K562 (cell line): ENCODE data around the gene IL27RA. TPM values are rescaled to one million over a fixed set of nuclear protein-coding genes. Genes with fewer than 3 reads are reported as not detected.

ENCODE experiments used
- ATAC-seq: fragments of 200-7000 bp; cut with Tn5 transposase; 3 replicates; pipeline ENCODE4 v1.9.1; 2020; ENCODE audit warnings: moderate library complexity
- BruUV-seq: library from RNA; stranded (reverse); fragments of 400-500 nt; replicated peaks from 2 replicates; lab custom pipeline; 2021; lab: Mats Ljungman, UMichigan
- CTCF ChIA-PET: fragments of 300-600 bp; formaldehyde crosslinking; extraction: SDS; loops from one replicate; lab custom pipeline; 2021; ENCODE audit warnings: low intra/inter-chr PET ratio; lab: Yijun Ruan, JAX
- POLR2A ChIA-PET: fragments of 300-600, 350-650 bp; sonication (Branson Sonifier 250); formaldehyde crosslinking; extraction: SDS; loops from one replicate; lab custom pipeline; 2021; ENCODE audit warnings: antibody characterized with exemption, inconsistent platforms; lab: Yijun Ruan, JAX
- DNase-seq, 4 experiments: peaks; one replicate each; pipeline versions ENCODE4 v3.0.0 to v3.0.0-alpha.2; 2011 to 2018; ENCODE audit warnings: low spot score in 3 of 4, mixed read lengths in 3 of 4; ENCODE audit errors: extremely low read depth in 1 of 4
- FAIRE-seq: peaks from 2 replicates; lab custom pipeline; 2011; peaks lifted over from hg19 to GRCh38; lab: Jason Lieb, UNC
- H2AFZ ChIP-seq: 2 replicates; pipeline ENCODE4 v1.6.0; 2011; ENCODE audit warnings: low read depth, low read length, control low read depth, inconsistent platforms
- H3K27ac ChIP-seq: fragments of 200-600 bp; 3 replicates; pipeline ENCODE4 v1.8.0; 2011; ENCODE audit warnings: low read depth, mild to moderate bottlenecking, control low read depth, inconsistent platforms, low read length, moderate library complexity, mixed read lengths; ENCODE audit errors: extremely low read depth
- H3K27me3 ChIP-seq, 2 experiments: fragments of 300-600 bp in 1 of 2; 2 replicates in 1 of 2; 3 replicates in 1 of 2; pipeline versions ENCODE4 v1.6.0 to v1.8.0; 2011; ENCODE audit warnings: inconsistent platforms in 2 of 2, low read length in 2 of 2, mild to moderate bottlenecking in 1 of 2, mixed read lengths in 1 of 2, moderate library complexity in 1 of 2; ENCODE audit not compliant: control insufficient read depth in 2 of 2, insufficient read depth in 2 of 2
- H3K36me3 ChIP-seq: fragments of 300-600 bp; 3 replicates; pipeline ENCODE4 v1.8.0; 2011; ENCODE audit warnings: mild to moderate bottlenecking, low read length, inconsistent platforms; ENCODE audit not compliant: control insufficient read depth, insufficient read depth
- H3K4me1 ChIP-seq, 2 experiments: fragments of 200-600 bp in 1 of 2; replicated peaks in 1 of 2; 2 replicates in 1 of 2; 3 replicates in 1 of 2; pipeline versions ENCODE4 v1.5.1 to v1.8.0; 2011; ENCODE audit warnings: inconsistent platforms in 2 of 2, low read length in 2 of 2, mild to moderate bottlenecking in 1 of 2, mixed read lengths in 1 of 2, moderate library complexity in 1 of 2; ENCODE audit not compliant: control insufficient read depth in 2 of 2, insufficient read depth in 2 of 2
- H3K4me2 ChIP-seq: 2 replicates; pipeline ENCODE4 v1.6.1; 2011; ENCODE audit warnings: low read length, control low read depth, inconsistent platforms, mixed read lengths; ENCODE audit not compliant: insufficient read depth
- H3K4me3 ChIP-seq: fragments of 200-600 bp; sonication (generic), shearing (Covaris generic); 2 replicates; pipeline ENCODE4 v1.5.1; 2016; ENCODE audit warnings: control low read depth, inconsistent platforms
- H3K79me2 ChIP-seq: fragments of 200-600 bp; 3 replicates; pipeline ENCODE4 v1.8.0; 2011; ENCODE audit warnings: low read length, inconsistent platforms; ENCODE audit not compliant: control insufficient read depth, insufficient read depth
- H3K9ac ChIP-seq, 2 experiments: 2 replicates each; pipeline versions ENCODE4 v1.6.0 to v1.6.1; 2011; ENCODE audit warnings: low read depth in 2 of 2, low read length in 2 of 2, control low read depth in 1 of 2, inconsistent platforms in 1 of 2, mild to moderate bottlenecking in 1 of 2, mixed read lengths in 1 of 2; ENCODE audit not compliant: insufficient read depth in 1 of 2
- H3K9me1 ChIP-seq: one replicate; pipeline ENCODE4 v1.6.0; 2011; ENCODE audit warnings: inconsistent platforms, mild to moderate bottlenecking, low read length, moderate library complexity; ENCODE audit not compliant: control insufficient read depth, insufficient read depth
- H3K9me3 ChIP-seq: replicated peaks from 2 replicates; pipeline ENCODE4 v1.5.1; 2011; ENCODE audit warnings: low read depth, low read length, inconsistent platforms; ENCODE audit not compliant: control insufficient read depth, insufficient read depth
- H4K20me1 ChIP-seq: replicated peaks from 2 replicates; pipeline ENCODE4 v1.6.1; 2011; ENCODE audit warnings: low read length, inconsistent platforms, mixed read lengths; ENCODE audit not compliant: control insufficient read depth, insufficient read depth
- BHLHE40 ChIP-seq: IDR thresholded peaks from 2 replicates; pipeline ENCODE4 v1.6.1; 2011; ENCODE audit warnings: low read length, improper control_type of control experiment
- CBFA2T2 ChIP-seq: fragments of 450-650 bp; conservative IDR thresholded peaks from 2 replicates; pipeline ENCODE4 v1.6.1; 2017; ENCODE audit warnings: mild to moderate bottlenecking
- EGR1 ChIP-seq: fragments of 450-650 bp; conservative IDR thresholded peaks from 2 replicates; pipeline ENCODE4 v1.6.1; 2017; ENCODE audit warnings: mild to moderate bottlenecking
- HDAC6 ChIP-seq: IDR thresholded peaks from 2 replicates; pipeline ENCODE4 v1.6.1; 2012; ENCODE audit warnings: low read depth, mild to moderate bottlenecking, control low read depth, inconsistent platforms, low read length, moderate library complexity
- HMBOX1 ChIP-seq: sonication (generic); IDR thresholded peaks from 2 replicates; pipeline ENCODE4 v1.6.1; 2016
- HMGN3 ChIP-seq: IDR thresholded peaks from 2 replicates; pipeline ENCODE4 v1.6.1; 2011; ENCODE audit warnings: borderline replicate concordance, low read depth, mild to moderate bottlenecking, mixed read lengths, low read length; ENCODE audit not compliant: insufficient read length; ENCODE audit errors: extremely low read depth
- HNRNPK ChIP-seq: fragments of 200-400 bp; formaldehyde crosslinking; IDR thresholded peaks from one replicate; pipeline ENCODE4 v1.6.1; 2018; ENCODE audit warnings: mild to moderate bottlenecking, low read depth, low read length; ENCODE audit not compliant: poor library complexity, severe bottlenecking
- MAZ ChIP-seq, 2 experiments: fragments of 450-650 bp in 1 of 2; sonication (generic) in 1 of 2; formaldehyde crosslinking; IDR thresholded peaks in 1 of 2; conservative IDR thresholded peaks in 1 of 2; 2 replicates each; pipeline versions ENCODE4 v1.4.0 to v1.5.0; 2020; ENCODE audit warnings: mild to moderate bottlenecking in 1 of 2, missing genetic modification reagents in 1 of 2
- OTX1 ChIP-seq: fragments of 450-650 bp; formaldehyde crosslinking; IDR thresholded peaks from 2 replicates; pipeline ENCODE4 v1.4.0; 2022; ENCODE audit warnings: mild to moderate bottlenecking
- PRMT5 ChIP-seq: sonication (generic); formaldehyde crosslinking; IDR thresholded peaks from 2 replicates; pipeline ENCODE4 v1.5.0; 2020; ENCODE audit warnings: missing genetic modification reagents
- SMARCA5 ChIP-seq: fragments of 450-650 bp; IDR thresholded peaks from 2 replicates; pipeline ENCODE4 v1.6.1; 2016
- SPI1 ChIP-seq: IDR thresholded peaks from 2 replicates; pipeline ENCODE4 v1.6.1; 2011; ENCODE audit warnings: low read depth, low read length, control low read depth, borderline replicate concordance
- TAF1 ChIP-seq: IDR thresholded peaks from 2 replicates; pipeline ENCODE4 v1.6.1; 2011; ENCODE audit warnings: mild to moderate bottlenecking, low read length, moderate library complexity; ENCODE audit not compliant: insufficient read depth, control insufficient read depth, severe bottlenecking; ENCODE audit errors: extremely low read depth
- TAF15 ChIP-seq: fragments of 200-400 bp; formaldehyde crosslinking; IDR thresholded peaks from 2 replicates; pipeline ENCODE4 v1.6.1; 2017; ENCODE audit warnings: mild to moderate bottlenecking, low read depth, low read length, moderate library complexity
- TAF9B ChIP-seq: fragments of 450-650 bp; IDR thresholded peaks from 2 replicates; pipeline ENCODE4 v1.6.1; 2018; ENCODE audit warnings: mild to moderate bottlenecking; ENCODE audit not compliant: partially characterized antibody
- TAL1 ChIP-seq: fragments of 450-650 bp; IDR thresholded peaks from 2 replicates; pipeline ENCODE4 v1.6.1; 2016; ENCODE audit warnings: mild to moderate bottlenecking
- TEAD1 ChIP-seq, 2 experiments: fragments of 450-650 bp in 1 of 2; sonication (generic) in 1 of 2; formaldehyde crosslinking; IDR thresholded peaks; 2 replicates each; pipeline versions ENCODE4 v1.4.0 to v1.8.0; 2020 to 2022; ENCODE audit warnings: mild to moderate bottlenecking in 2 of 2, missing genetic modification reagents in 1 of 2
- ZEB2 ChIP-seq: fragments of 450-650 bp; IDR thresholded peaks from 2 replicates; pipeline ENCODE4 v1.6.1; 2016
- ZNF551 ChIP-seq: fragments of 250-450 bp; sonication (Bioruptor Pico); IDR thresholded peaks from 2 replicates; pipeline ENCODE4 v1.5.0; 2021; ENCODE audit warnings: mild to moderate bottlenecking, moderate library complexity
- ZNF584 ChIP-seq: fragments of 200-800 bp; sonication (Bioruptor generic); IDR thresholded peaks from 2 replicates; pipeline ENCODE4 v1.6.1; 2016; ENCODE audit warnings: low read depth, mild to moderate bottlenecking, missing genetic modification characterization, missing compliant biosample characterization
- WGBS: fragments of 100-300 bp; shearing (Covaris generic); methylation state at CpG from one replicate; pipeline ENCODE4 v1.1.6; 2016; ENCODE audit warnings: low coverage, mixed read lengths; ENCODE audit not compliant: insufficient coverage; ENCODE audit errors: missing lambda C conversion rate; 5-methylcytosine and 5-hydroxymethylcytosine counted together
- in situ Hi-C: fragments of 300-500 bp; cut with MboI; formaldehyde crosslinking; loops from 4 replicates; pipeline ENCODE4 v1.15.0; 2018; ENCODE audit warnings: inconsistent platforms, mixed read lengths
- intact Hi-C: fragments of 100-400 bp; cut with micrococcal nuclease; formaldehyde crosslinking; loops from 2 replicates; pipeline ENCODE4 v1.14.2; 2022
- polyA plus RNA-seq, 8 experiments: library from polyadenylated mRNA; depleted of rRNA in 4 of 8; stranded (reverse) in 5 of 8; unstranded in 3 of 8; fragments of >200 nt; fragmentation: Nextera tagmentation in 2 of 8; fragmentation: Illumina TruSeq in 1 of 8; extraction: Ambion mirVana in 2 of 8; extraction: Trizol in 1 of 8; gene quantifications; 2 replicates each; pipeline versions ENCODE4 v1.2.1 to v1.2.3, GENCODE V29; 2011 to 2014; ENCODE audit warnings: inconsistent platforms in 1 of 8, missing spikeins in 1 of 8
- total RNA-seq, 7 experiments: library from RNA; depleted of rRNA in 6 of 7; stranded (reverse); fragments of >200 nt in 6 of 7; fragmentation: Illumina TruSeq in 2 of 7; extraction: Trizol in 2 of 7; gene quantifications; 2 replicates each; pipeline versions ENCODE4 v1.2.1 to v1.2.3, GENCODE V29; 2011 to 2021; ENCODE audit warnings: low replicate concordance in 1 of 7

The IL27RA gene
- total and polyA plus RNA-seq, 9 of the 15 experiments (the other 6 are each of a cell fraction or from before 2014, with no cell fraction given), result 1.9 to 15.9 (median 12.0) TPM

DNA sequence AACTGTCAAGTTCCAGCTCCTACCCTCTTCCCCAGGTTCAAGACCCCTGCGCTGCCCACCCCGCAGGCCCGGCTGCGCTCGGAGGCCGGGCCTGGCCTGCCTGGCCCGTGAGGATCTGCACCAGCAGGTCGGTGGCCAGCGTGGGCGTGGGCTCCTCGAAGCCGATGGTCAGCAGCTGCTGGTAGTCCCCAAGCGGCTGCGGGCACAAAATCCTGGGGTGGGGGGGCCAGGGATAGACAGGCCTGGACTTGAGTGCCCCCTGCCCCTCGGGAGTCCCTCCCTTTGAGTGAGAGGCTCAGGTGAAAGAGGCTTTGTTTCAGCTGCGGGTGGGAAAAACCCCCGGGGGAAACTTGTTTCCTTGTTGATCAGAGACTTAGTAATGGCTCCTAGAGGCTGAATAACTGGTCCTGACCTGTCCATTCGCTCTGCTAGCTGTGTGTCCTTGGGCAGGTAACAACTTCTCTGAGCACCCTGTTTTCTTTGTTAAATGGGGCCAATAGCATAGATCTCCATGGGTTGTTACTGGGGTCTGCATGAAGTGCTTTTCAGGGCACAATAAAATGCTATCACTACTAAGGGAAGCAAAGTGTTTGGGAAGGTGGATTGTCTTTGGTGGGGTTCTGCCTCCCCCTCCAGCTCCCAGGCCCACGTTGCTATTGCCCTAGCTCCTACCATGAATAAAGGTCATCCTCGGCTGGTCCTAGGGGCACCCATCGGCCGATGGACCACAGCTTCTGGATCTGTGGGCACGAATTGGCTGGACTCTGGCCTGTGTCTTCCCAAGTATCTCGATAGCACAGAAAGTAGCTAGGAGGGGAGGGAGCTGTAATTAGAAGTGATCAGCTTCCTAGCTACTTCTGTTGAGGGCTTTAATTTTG is 50.5 kb downstream of the IL27RA start:
- Histone ChIP-seq H3K9me1 (no peaks in the 10 kb centered on the region), H3K79me2 (peaks cover 9% of the 10 kb centered on the region; the same call in 1 of the 3 replicates), H3K4me1 (peaks cover 13 to 30% of the 10 kb centered on the region in 2 experiments; a peak in 4 of 5 replicates), H4K20me1 (no peaks in the 10 kb centered on the region), H3K27me3 (no peaks in the 10 kb centered on the region), H3K9ac (peak overlapping the region; percentile 65 to 92), H2AFZ (peak overlapping the region; percentile 75), H3K9me3 (no peaks in the 10 kb centered on the region), H3K36me3 (peaks cover 8% of the 10 kb centered on the region; the same call in 1 of the 3 replicates), H3K4me3 (peak overlapping the region; percentile 63), H3K27ac (peak overlapping the region; percentile 57), H3K4me2 (peak overlapping the region; percentile 75)
- BruUV-seq, result TSS peak; percentile 60
- intact Hi-C loops, result no loop called here
- FAIRE-seq, result peak; percentile 64
- ChIA-PET POLR2A (interaction anchor here (0.6 to 1.7 kb wide), 9 partner anchors 10 to 209 kb away, joined by 3 to 5 read pairs (median 4); partner anchors contain the start of genes ASF1B and DCAF15), CTCF (no interaction called here)
- in situ Hi-C loops, result no loop called here
- DNase-seq, result peak in 2 of 4 experiments; percentile 30 to 44
- ATAC-seq, result peak; percentile 23
- 25% methylated on average over 19 of the region's 24 CpGs for WGBS
- TF ChIP-seq ZNF584 (CRISPR knock-in tag) (peak; percentile 75; the same call in 1 of the 2 replicates), HDAC6 (no peak), EGR1 (peak; percentile 72), ZNF551 (no peak), BHLHE40 (peak; percentile 21; the same call in 1 of the 2 replicates), HMBOX1 (no peak), SPI1 (no peak), HNRNPK (no peak), TAF1 (no peak), TAL1 (no peak), ZEB2 (no peak), MAZ (CRISPR knock-in tag; conservative IDR thresholded peaks at IDR 0.05 in 1 of 2, IDR thresholded peaks at IDR 0.05 in 1 of 2) (peak in 1 of 2 experiments; percentile 58; a peak in 1 of 4 replicates), TEAD1 (CRISPR knock-in tag; IDR thresholded peaks at IDR 0.05) (no peak), SMARCA5 (peak; percentile 56; the same call in 1 of the 2 replicates), TAF15 (no peak), OTX1 (CRISPR knock-in tag) (peak; percentile 22; the same call in 1 of the 2 replicates), HMGN3 (no peak), PRMT5 (no peak), TAF9B (no peak), CBFA2T2 (no peak)
